Measurements from ENCODE around the gene YIF1B.

GRCh38 chr19:38263689-38264485 is 51.9 kb downstream of the YIF1B start:
- TF ChIP-seq, protein P1, sequence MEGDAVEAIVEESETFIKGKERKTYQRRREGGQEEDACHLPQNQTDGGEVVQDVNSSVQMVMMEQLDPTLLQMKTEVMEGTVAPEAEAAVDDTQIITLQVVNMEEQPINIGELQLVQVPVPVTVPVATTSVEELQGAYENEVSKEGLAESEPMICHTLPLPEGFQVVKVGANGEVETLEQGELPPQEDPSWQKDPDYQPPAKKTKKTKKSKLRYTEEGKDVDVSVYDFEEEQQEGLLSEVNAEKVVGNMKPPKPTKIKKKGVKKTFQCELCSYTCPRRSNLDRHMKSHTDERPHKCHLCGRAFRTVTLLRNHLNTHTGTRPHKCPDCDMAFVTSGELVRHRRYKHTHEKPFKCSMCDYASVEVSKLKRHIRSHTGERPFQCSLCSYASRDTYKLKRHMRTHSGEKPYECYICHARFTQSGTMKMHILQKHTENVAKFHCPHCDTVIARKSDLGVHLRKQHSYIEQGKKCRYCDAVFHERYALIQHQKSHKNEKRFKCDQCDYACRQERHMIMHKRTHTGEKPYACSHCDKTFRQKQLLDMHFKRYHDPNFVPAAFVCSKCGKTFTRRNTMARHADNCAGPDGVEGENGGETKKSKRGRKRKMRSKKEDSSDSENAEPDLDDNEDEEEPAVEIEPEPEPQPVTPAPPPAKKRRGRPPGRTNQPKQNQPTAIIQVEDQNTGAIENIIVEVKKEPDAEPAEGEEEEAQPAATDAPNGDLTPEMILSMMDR (IDR thresholded peaks at IDR 0.05), result no peak
- TF ChIP-seq POLR2AphosphoS5 (IDR thresholded peaks at IDR 0.05), result no peak
- TF ChIP-seq EP300 (IDR thresholded peaks at IDR 0.05), result no peak
